Esophagus muscularis mucosa (tissue), 4 donors: ENCODE results near the gene ZNF503. TPM values are rescaled to one million over a fixed set of nuclear protein-coding genes. Genes with fewer than 3 reads are reported as not detected.

ENCODE experiments used
- DNase-seq: peaks from one replicate; pipeline ENCODE4 v3.0.0-alpha.2; 2017; ENCODE audit errors: extremely low spot score
- H3K27ac ChIP-seq, 4 donors: fragments of 200-600 bp; sonication (generic); replicated peaks in 1 of 4; 1 replicate in 3 of 4; 2 replicates in 1 of 4; pipeline ENCODE4 v1.5.1; 2016 to 2019; ENCODE audit warnings: mild to moderate bottlenecking in 1 of 4
- H3K27me3 ChIP-seq, 4 donors: fragments of 200-600 bp; sonication (generic); one replicate each; pipeline versions ENCODE4 v1.5.1 to v1.6.0; 2016 to 2019
- H3K36me3 ChIP-seq, 4 donors: fragments of 200-600 bp; sonication (generic); one replicate each; pipeline ENCODE4 v1.5.1; 2016 to 2019
- H3K4me1 ChIP-seq, 4 donors: fragments of 200-600 bp; sonication (generic); one replicate each; pipeline ENCODE4 v1.5.1; 2016 to 2019
- H3K4me3 ChIP-seq, 4 donors: fragments of 200-600 bp; sonication (generic); 1 replicate in 2 of 4; 2 replicates in 2 of 4; pipeline ENCODE4 v1.5.1; 2016 to 2019; ENCODE audit warnings: mild to moderate bottlenecking in 4 of 4, moderate library complexity in 1 of 4
- H3K9me3 ChIP-seq, 4 donors: fragments of 200-600 bp; sonication (generic); 1 replicate in 3 of 4; 2 replicates in 1 of 4; pipeline ENCODE4 v1.5.1; 2016 to 2019
- CTCF ChIP-seq, 3 experiments: fragments of 200-600 bp in 2 of 3; fragments of 450-650 bp in 1 of 3; sonication (generic) in 2 of 3; IDR thresholded peaks; one replicate each; pipeline ENCODE4 v1.5.1; 2017 to 2019; ENCODE audit warnings: antibody characterized with exemption in 3 of 3, mild to moderate bottlenecking in 2 of 3, moderate library complexity in 1 of 3
- EP300 ChIP-seq: sonication (generic); formaldehyde crosslinking; IDR thresholded peaks from one replicate; pipeline ENCODE4 v1.6.1; 2017; ENCODE audit warnings: antibody characterized with exemption
- POLR2A ChIP-seq: fragments of 450-650 bp; IDR thresholded peaks from one replicate; pipeline ENCODE4 v1.6.1; 2017; ENCODE audit warnings: antibody characterized with exemption, moderate library complexity, mild to moderate bottlenecking, low read depth
- POLR2AphosphoS5 ChIP-seq, 2 donors: sonication (generic); formaldehyde crosslinking; IDR thresholded peaks; one replicate each; pipeline ENCODE4 v1.6.1; 2017; ENCODE audit warnings: antibody characterized with exemption in 2 of 2
- whole genome bisulfite sequencing: methylation state at CpG from one replicate; pipeline ENCODE4 v1.1.5; 2018; 5-methylcytosine and 5-hydroxymethylcytosine counted together
- intact Hi-C: fragments of 100-400 bp; cut with DNase I; formaldehyde crosslinking; loops from one replicate; pipeline ENCODE4 v1.15.1; 2023
- total RNA-seq, 4 donors: library from RNA; depleted of rRNA; stranded (reverse); fragments of >200 nt; gene quantifications; one replicate each; pipeline versions ENCODE4 v1.1.0 to v1.2.1, GENCODE V29; 2016

Gene ZNF503
- total RNA-seq, 4 donors from 2014 or later, result 21.2 to 101 (median 65.1) TPM

GRCh38 chr10:75350791-75351190, 50.8 kb downstream of the ZNF503 start:
- Histone ChIP-seq H3K9me3 (peaks cover 0 to 5% (median 2%) of the 10 kb centered on the region in 4 donors), H3K4me3 (no peak overlapping the region), H3K36me3 (no peaks in the 10 kb centered on the region), H3K27me3 (no peaks in the 10 kb centered on the region), H3K4me1 (no peaks in the 10 kb centered on the region), H3K27ac (no peak overlapping the region)
- WGBS, result 84% methylated on average over 4 of the region's 4 CpGs
- intact Hi-C loops, result no loop called here
- no peak for TF ChIP-seq CTCF (IDR thresholded peaks at IDR 0.05)
- no peak for TF ChIP-seq POLR2AphosphoS5 (IDR thresholded peaks at IDR 0.05)
- TF ChIP-seq POLR2A, result no peak
- TF ChIP-seq EP300, result no peak
- DNase-seq, result peak; percentile 8

Other genes starting within 250 kb of the ZNF503 start
- gene VDAC2, start 191.0 kb downstream of the ZNF503 start, total RNA-seq, result 100 to 1,000 TPM; 194 to 260 (median 234) TPM
- gene COMTD1, start 165.8 kb downstream of the ZNF503 start, total RNA-seq, result 10 to 100 TPM; 23.7 to 44.5 (median 28.1) TPM
- 10 to 100 TPM; 14.3 to 34.9 (median 26.5) TPM for gene LRMDA, start 29.9 kb upstream of the ZNF503 start, total RNA-seq